GM12878 (cell line): Measurements from ENCODE around the gene PEX5.

ENCODE experiments used
- EGR1 ChIP-seq, 2 experiments: IDR thresholded peaks; 1 replicate in 1 of 2; 2 replicates in 1 of 2; pipeline ENCODE4 v1.6.1; 2011 to 2012; ENCODE audit warnings: low read depth in 2 of 2, low read length in 2 of 2, borderline replicate concordance in 1 of 2, mild to moderate bottlenecking in 1 of 2, moderate library complexity in 1 of 2
- EZH2 ChIP-seq: IDR thresholded peaks from 2 replicates; pipeline ENCODE4 v1.6.1; 2012; ENCODE audit warnings: low read depth, mild to moderate bottlenecking, control low read depth, inconsistent platforms, low read length, borderline replicate concordance; ENCODE audit not compliant: control insufficient read depth
- POLR2A ChIP-seq: IDR thresholded peaks from 2 replicates; pipeline ENCODE4 v1.6.1; 2011; ENCODE audit warnings: low read depth, mild to moderate bottlenecking, low read length
- TF ChIP-seq, protein P1 (sequence below), 3 experiments: IDR thresholded peaks in 2 of 3; conservative IDR thresholded peaks in 1 of 3; 2 replicates each; pipeline ENCODE4 v1.5.1; 2011; ENCODE audit warnings: low read depth in 3 of 3, low read length in 3 of 3, mild to moderate bottlenecking in 3 of 3, control low read depth in 2 of 3, moderate library complexity in 2 of 3, inconsistent platforms in 1 of 3, mixed read lengths in 1 of 3; ENCODE audit not compliant: control insufficient read depth in 2 of 3, insufficient read depth in 1 of 3; ENCODE audit errors: extremely low read depth in 1 of 3
- TF ChIP-seq, protein P2 (sequence below): IDR thresholded peaks from 2 replicates; pipeline ENCODE4 v1.6.1; 2011; ENCODE audit warnings: mild to moderate bottlenecking, low read depth, low read length, moderate library complexity; ENCODE audit not compliant: insufficient replicate concordance
- TF ChIP-seq, protein P3 (sequence below): fragments of 450-650 bp; IDR thresholded peaks from 2 replicates; pipeline ENCODE4 v1.6.1; 2017; ENCODE audit warnings: mild to moderate bottlenecking
- TF ChIP-seq, protein P4 (sequence below): fragments of 450-650 bp; IDR thresholded peaks from 2 replicates; pipeline ENCODE4 v1.6.1; 2017; ENCODE audit warnings: low read depth, mild to moderate bottlenecking, moderate library complexity
- TF ChIP-seq, protein P5 (sequence below): fragments of 450-650 bp; IDR thresholded peaks from 2 replicates; pipeline ENCODE4 v1.6.1; 2014; ENCODE audit warnings: mild to moderate bottlenecking

DNA sequence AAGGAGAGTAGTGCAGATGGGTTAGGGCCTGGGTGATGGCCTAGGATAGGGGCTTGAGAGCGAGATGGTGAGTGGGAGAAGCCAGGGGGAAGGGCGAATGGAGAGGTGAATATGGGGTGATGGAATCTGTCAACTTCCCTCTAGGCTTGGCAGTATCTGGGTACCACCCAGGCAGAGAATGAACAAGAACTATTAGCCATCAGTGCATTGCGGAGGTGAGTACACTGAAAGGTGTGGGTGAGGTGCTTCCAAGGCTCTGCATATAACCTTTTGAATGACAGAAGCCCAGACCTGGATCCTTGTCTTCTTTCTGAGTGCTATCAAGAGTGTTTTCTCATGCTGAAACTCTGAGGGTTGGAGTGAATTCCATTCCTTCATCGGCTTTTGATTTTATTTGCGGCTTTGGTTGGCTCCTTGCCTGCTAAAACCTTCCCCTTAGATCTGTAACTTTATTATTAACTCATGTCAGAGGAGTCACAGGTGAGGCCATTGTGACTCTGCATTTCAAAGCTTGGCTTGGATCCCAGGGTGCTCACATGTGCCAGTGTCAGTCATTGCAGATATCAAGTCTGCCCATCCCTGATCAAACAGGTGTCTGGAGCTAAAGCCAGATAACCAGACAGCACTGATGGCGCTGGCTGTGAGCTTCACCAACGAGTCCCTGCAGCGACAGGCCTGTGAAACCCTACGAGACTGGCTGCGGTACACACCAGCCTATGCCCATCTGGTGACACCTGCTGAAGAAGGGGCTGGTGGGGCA, 18.6 kb downstream of the PEX5 start:
- TF ChIP-seq, protein P1, sequence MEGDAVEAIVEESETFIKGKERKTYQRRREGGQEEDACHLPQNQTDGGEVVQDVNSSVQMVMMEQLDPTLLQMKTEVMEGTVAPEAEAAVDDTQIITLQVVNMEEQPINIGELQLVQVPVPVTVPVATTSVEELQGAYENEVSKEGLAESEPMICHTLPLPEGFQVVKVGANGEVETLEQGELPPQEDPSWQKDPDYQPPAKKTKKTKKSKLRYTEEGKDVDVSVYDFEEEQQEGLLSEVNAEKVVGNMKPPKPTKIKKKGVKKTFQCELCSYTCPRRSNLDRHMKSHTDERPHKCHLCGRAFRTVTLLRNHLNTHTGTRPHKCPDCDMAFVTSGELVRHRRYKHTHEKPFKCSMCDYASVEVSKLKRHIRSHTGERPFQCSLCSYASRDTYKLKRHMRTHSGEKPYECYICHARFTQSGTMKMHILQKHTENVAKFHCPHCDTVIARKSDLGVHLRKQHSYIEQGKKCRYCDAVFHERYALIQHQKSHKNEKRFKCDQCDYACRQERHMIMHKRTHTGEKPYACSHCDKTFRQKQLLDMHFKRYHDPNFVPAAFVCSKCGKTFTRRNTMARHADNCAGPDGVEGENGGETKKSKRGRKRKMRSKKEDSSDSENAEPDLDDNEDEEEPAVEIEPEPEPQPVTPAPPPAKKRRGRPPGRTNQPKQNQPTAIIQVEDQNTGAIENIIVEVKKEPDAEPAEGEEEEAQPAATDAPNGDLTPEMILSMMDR (IDR thresholded peaks at IDR 0.05 in 2 of 3, conservative IDR thresholded peaks at IDR 0.05 in 1 of 3; ENCODE audit: control insufficient read depth in 2 of 3, extremely low read depth in 1 of 3, insufficient read depth in 1 of 3, low read depth in 3 of 3, low read length in 3 of 3) = no peak
- no peak for TF ChIP-seq EGR1 (IDR thresholded peaks at IDR 0.05; ENCODE audit: borderline replicate concordance in 1 of 2, low read depth in 2 of 2, low read length in 2 of 2)
- TF ChIP-seq, protein P2, sequence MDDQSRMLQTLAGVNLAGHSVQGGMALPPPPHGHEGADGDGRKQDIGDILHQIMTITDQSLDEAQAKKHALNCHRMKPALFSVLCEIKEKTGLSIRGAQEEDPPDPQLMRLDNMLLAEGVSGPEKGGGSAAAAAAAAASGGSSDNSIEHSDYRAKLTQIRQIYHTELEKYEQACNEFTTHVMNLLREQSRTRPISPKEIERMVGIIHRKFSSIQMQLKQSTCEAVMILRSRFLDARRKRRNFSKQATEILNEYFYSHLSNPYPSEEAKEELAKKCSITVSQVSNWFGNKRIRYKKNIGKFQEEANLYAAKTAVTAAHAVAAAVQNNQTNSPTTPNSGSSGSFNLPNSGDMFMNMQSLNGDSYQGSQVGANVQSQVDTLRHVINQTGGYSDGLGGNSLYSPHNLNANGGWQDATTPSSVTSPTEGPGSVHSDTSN = no peak
- TF ChIP-seq, protein P3, sequence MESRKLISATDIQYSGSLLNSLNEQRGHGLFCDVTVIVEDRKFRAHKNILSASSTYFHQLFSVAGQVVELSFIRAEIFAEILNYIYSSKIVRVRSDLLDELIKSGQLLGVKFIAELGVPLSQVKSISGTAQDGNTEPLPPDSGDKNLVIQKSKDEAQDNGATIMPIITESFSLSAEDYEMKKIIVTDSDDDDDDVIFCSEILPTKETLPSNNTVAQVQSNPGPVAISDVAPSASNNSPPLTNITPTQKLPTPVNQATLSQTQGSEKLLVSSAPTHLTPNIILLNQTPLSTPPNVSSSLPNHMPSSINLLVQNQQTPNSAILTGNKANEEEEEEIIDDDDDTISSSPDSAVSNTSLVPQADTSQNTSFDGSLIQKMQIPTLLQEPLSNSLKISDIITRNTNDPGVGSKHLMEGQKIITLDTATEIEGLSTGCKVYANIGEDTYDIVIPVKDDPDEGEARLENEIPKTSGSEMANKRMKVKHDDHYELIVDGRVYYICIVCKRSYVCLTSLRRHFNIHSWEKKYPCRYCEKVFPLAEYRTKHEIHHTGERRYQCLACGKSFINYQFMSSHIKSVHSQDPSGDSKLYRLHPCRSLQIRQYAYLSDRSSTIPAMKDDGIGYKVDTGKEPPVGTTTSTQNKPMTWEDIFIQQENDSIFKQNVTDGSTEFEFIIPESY = no peak
- no peak for TF ChIP-seq POLR2A
- TF ChIP-seq, protein P4, sequence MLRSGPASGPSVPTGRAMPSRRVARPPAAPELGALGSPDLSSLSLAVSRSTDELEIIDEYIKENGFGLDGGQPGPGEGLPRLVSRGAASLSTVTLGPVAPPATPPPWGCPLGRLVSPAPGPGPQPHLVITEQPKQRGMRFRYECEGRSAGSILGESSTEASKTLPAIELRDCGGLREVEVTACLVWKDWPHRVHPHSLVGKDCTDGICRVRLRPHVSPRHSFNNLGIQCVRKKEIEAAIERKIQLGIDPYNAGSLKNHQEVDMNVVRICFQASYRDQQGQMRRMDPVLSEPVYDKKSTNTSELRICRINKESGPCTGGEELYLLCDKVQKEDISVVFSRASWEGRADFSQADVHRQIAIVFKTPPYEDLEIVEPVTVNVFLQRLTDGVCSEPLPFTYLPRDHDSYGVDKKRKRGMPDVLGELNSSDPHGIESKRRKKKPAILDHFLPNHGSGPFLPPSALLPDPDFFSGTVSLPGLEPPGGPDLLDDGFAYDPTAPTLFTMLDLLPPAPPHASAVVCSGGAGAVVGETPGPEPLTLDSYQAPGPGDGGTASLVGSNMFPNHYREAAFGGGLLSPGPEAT = no peak
- no peak for TF ChIP-seq EZH2
- TF ChIP-seq, protein P5, sequence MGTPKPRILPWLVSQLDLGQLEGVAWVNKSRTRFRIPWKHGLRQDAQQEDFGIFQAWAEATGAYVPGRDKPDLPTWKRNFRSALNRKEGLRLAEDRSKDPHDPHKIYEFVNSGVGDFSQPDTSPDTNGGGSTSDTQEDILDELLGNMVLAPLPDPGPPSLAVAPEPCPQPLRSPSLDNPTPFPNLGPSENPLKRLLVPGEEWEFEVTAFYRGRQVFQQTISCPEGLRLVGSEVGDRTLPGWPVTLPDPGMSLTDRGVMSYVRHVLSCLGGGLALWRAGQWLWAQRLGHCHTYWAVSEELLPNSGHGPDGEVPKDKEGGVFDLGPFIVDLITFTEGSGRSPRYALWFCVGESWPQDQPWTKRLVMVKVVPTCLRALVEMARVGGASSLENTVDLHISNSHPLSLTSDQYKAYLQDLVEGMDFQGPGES = no peak
